GM12873 (cell line): ENCODE data around the gene POLRMT.

Experiments used
- TF ChIP-seq, protein P1 (sequence below): IDR thresholded peaks from 2 replicates; pipeline ENCODE4 v1.5.1; 2012; ENCODE audit warnings: low read depth, mild to moderate bottlenecking, moderate library complexity, low read length, control low read depth; ENCODE audit not compliant: insufficient read depth; ENCODE audit errors: missing control alignments

POLRMT gene

DNA sequence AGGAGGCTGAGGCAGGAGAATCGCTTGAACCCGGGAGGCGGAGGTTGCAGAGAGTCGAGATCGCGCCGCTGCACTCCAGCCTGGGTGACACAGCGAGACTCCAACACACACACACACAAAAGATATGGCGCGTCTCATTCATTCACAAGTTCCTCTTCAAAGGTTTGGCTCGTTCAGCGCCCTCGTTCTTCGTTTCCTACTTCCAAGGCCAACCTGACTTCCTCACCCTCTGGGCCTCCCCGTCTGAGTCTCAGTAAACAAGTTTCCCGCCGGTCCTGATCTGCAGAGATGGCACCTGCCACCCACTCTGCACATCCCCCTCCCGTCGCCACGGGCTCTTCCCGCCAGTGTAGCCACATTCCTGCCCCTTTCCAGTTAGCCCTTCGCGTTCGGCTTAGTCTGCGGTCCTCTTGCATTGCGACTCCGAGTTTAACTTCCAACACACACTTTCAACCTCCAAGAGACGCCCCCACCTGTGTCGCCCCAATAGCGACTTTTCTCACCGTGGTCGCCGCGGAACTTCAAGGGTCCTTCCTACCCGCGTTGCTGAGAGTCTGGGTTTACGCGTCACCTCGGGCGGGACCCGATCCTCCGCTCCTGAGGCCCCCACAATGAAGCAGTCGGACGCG, 62.3 kb downstream of the POLRMT start:
- TF ChIP-seq, protein P1, sequence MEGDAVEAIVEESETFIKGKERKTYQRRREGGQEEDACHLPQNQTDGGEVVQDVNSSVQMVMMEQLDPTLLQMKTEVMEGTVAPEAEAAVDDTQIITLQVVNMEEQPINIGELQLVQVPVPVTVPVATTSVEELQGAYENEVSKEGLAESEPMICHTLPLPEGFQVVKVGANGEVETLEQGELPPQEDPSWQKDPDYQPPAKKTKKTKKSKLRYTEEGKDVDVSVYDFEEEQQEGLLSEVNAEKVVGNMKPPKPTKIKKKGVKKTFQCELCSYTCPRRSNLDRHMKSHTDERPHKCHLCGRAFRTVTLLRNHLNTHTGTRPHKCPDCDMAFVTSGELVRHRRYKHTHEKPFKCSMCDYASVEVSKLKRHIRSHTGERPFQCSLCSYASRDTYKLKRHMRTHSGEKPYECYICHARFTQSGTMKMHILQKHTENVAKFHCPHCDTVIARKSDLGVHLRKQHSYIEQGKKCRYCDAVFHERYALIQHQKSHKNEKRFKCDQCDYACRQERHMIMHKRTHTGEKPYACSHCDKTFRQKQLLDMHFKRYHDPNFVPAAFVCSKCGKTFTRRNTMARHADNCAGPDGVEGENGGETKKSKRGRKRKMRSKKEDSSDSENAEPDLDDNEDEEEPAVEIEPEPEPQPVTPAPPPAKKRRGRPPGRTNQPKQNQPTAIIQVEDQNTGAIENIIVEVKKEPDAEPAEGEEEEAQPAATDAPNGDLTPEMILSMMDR = no peak

DNA sequence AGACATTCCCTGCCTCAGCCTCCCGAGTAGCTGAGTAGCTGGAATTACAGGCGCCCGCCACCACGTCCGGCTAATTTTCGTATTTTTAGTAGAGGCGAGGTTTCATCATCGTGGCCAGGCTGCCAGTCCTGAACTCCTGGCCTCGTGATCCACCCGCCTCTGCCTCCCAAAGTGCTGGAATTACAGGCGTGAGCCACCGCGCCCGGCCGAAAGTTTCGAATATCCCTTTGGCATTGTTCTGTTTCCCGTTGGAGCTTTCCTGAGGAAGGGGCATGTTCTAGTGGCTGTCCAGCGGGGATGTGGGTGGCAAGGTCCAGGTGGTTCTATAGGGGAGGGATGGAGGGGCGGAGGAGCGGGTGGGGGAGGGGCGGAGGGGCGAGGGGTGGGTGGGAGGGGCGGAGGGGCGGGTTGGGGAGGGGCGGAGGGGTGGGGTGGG, 63.1 kb downstream of the POLRMT start:
- TF ChIP-seq, protein P1 = no peak

- TF ChIP-seq, protein P1 = no peak
Observed at GRCh38 chr19:567296-567900, 65.9 kb downstream of the POLRMT start.
